GM12872 (cell line): ENCODE measurements around the gene MKNK2.
A peak's percentile ranks its signal among the peaks of the same experiment; 100 is the strongest.

Experiments used
- CTCF ChIP-seq: IDR thresholded peaks from 3 replicates; pipeline ENCODE4 v1.5.1; 2011; ENCODE audit warnings: low read depth, mild to moderate bottlenecking, low read length, moderate library complexity; ENCODE audit not compliant: insufficient read depth

The MKNK2 gene

GRCh38 chr19:2050349-2050990 is 574 bp downstream of the MKNK2 start:
- no peak for TF ChIP-seq CTCF

GRCh38 chr19:2049741-2050348 is 1.2 kb downstream of the MKNK2 start:
- TF ChIP-seq CTCF, result no peak

DNA sequence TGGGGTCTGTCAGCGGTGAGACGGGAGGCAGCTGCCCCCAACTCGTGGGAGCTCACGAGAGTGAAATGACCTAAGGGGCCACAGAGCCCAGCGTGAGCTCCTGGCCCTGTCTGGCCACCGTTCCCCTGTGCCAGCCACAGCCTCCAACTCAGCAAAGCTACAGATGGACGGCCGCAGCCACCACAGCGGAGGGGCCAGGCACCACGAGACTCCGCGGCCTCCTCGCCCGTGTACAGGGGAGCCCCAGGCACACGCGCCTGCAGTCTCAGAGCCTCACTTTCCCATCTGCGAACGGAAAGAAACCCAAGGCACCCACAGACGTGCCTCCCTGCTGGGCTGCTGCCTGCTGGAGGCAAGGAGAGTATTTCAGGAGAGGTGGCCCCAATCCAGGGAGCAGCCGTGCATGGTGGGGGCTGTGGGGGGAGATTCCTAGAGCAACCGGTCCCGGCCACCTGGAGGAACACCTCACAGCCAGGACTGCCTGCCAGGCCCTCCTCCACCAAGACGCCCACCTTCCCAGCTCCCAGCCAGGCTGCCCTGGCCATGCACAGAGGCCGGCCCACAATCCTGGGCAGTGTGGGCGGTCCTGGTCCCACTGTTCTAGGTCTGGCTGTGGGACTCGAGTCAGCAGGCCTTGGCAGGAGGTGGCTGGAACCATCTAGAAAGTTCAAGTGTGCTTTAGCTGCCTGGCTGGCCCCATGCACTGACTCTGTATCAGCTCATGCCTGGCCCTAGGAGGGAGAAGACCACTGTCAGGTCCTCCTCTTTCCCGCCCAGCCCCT is 1.9 kb downstream of the MKNK2 start:
- no peak for TF ChIP-seq CTCF

- TF ChIP-seq CTCF, result no peak
Measured at GRCh38 chr19:2048104-2048958, 2.7 kb downstream of the MKNK2 start.

DNA sequence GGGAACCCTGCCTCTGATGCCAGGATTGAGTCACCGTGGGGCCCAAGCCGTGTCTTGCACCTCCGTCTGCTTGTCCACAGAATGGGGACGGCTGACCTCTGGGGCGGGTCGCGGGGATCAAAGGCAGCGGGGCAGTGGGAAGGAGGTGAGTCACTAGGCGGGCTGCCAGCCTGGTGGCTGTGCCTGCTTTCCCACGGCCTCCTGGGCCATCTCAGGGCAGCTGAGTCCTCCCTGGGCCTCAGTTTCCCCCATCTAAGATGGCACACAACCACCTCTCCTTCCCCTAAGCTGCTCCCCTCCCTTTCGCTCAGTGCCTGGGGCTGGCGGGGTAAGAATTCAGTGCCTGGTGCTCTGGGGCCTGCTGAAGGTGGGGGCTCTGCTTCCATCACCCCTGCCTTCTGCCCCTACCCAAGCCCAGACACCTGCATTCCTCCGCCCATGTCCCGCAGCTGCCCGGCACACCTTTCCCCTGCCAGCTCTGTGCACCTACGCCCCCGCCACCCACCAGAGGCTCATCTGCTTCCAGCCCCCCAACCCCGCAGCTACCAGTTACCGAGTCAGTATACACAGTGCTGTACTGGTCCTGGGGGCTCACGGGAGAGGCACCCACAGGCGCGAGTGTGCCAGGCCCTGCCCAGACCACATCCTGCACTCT is 3.5 kb downstream of the MKNK2 start:
- no peak for TF ChIP-seq CTCF

DNA sequence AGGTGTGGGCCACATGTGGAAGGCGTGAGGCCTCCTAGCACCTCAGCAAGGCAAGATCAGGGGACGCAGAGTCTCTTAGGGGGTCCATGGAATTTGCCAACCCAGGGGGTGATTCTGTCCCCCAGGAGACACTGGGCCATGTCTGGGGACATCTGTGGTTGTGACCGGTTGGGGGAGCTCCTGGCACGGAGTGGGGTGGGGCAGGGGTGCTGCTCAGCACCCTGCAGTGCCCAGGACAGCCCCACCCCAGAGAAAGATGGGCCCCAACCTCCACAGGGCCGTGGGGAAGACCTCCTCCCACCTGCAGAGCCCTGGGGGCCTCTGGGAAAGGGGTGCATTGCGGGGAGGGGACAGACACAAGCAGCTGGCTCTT is 4.0 kb downstream of the MKNK2 start:
- peak; percentile 48 for TF ChIP-seq CTCF
